Lower leg skin (tissue), 4 donors: Measurements from ENCODE around the gene CTSS. TPM values are rescaled to one million over a fixed set of nuclear protein-coding genes. Genes with fewer than 3 reads are reported as not detected.
"Not testable (repeated sequence)": the region's sequence is repeated elsewhere in the genome, so short reads cannot be mapped to it uniquely, and the experiment has no call there.

Source experiments
- DNase-seq, 2 donors: peaks; one replicate each; pipeline ENCODE4 v3.0.0-alpha.2; 2019; ENCODE audit warnings: low spot score in 2 of 2
- H3K4me3 ChIP-seq: fragments of 200-600 bp; sonication (generic); 2 replicates; pipeline ENCODE4 v1.5.1; 2017; ENCODE audit warnings: mild to moderate bottlenecking, low read depth; ENCODE audit not compliant: poor library complexity, severe bottlenecking
- CTCF ChIP-seq, 3 donors: fragments of 450-650 bp; IDR thresholded peaks; one replicate each; pipeline ENCODE4 v1.5.1; 2016; ENCODE audit warnings: antibody characterized with exemption in 3 of 3, mild to moderate bottlenecking in 3 of 3, moderate library complexity in 2 of 3
- POLR2A ChIP-seq, 2 donors: fragments of 450-650 bp; IDR thresholded peaks; one replicate each; pipeline ENCODE4 v1.6.1; 2016 to 2017; ENCODE audit warnings: antibody characterized with exemption in 2 of 2, mild to moderate bottlenecking in 1 of 2, moderate library complexity in 1 of 2
- WGBS, 2 donors: methylation state at CpG; one replicate each; pipeline ENCODE4 v1.1.5; 2018; 5-methylcytosine and 5-hydroxymethylcytosine counted together
- intact Hi-C: fragments of 100-400 bp; cut with DNase I; formaldehyde crosslinking; loops from one replicate; pipeline ENCODE4 v1.15.0; 2023; ENCODE audit warnings: low total_unique reads
- total RNA-seq, 4 donors: library from RNA; depleted of rRNA; stranded (reverse); fragments of >200 nt; gene quantifications; one replicate each; pipeline ENCODE4 v1.1.0, GENCODE V29; 2016

CTSS gene
- total RNA-seq, 4 donors from 2014 or later = 11.4 to 33.4 (median 19.9) TPM

GRCh38 chr1:150772326-150772725 lies 6.7 kb upstream of the CTSS start:
- WGBS, 2 donors = 64 to 74% methylated on average over 4 of the region's 4 CpGs
- no peak overlapping the region for H3K4me3 ChIP-seq
- TF ChIP-seq POLR2A (IDR thresholded peaks at IDR 0.05) (no peak), CTCF (IDR thresholded peaks at IDR 0.05) (no peak)
- intact Hi-C loops = loop anchor here (5.0 kb wide), 1 partner anchor 725 kb away; no protein-coding TSS in a partner anchor
- DNase-seq = no peak

GRCh38 chr1:150767704-150768103 lies 2.1 kb upstream of the CTSS start:
- H3K4me3 ChIP-seq, DNase-seq, intact Hi-C loops: not testable (repeated sequence)
- WGBS, 2 donors = 56 to 100% methylated on average over 1 of the region's 1 CpG

- intact Hi-C loops, H3K4me3 ChIP-seq, DNase-seq: not testable (repeated sequence)
- 83 to 86% methylated on average over 1 of the region's 1 CpG for WGBS, 2 donors
Observed at GRCh38 chr1:150765977-150766301, 361 bp upstream of the CTSS start.

GRCh38 chr1:150764617-150765101 lies 919 bp downstream of the CTSS start:
- no peak overlapping the region for H3K4me3 ChIP-seq
- TF ChIP-seq POLR2A (IDR thresholded peaks at IDR 0.05) (no peak), CTCF (IDR thresholded peaks at IDR 0.05) (no peak)
- 42 to 44% methylated on average over 2 of the region's 2 CpGs for WGBS, 2 donors
- intact Hi-C loops = no loop called here
- no peak for DNase-seq

- intact Hi-C loops = no loop called here
- H3K4me3 ChIP-seq = no peak overlapping the region
- TF ChIP-seq POLR2A (IDR thresholded peaks at IDR 0.05) (no peak), CTCF (IDR thresholded peaks at IDR 0.05) (no peak)
- DNase-seq = no peak
- WGBS, 2 donors = 85 to 91% methylated on average over 3 of the region's 3 CpGs
Observed at GRCh38 chr1:150763018-150763417, 2.6 kb downstream of the CTSS start.

GRCh38 chr1:150762552-150762951 lies 3.0 kb downstream of the CTSS start:
- 80 to 88% methylated on average over 2 of the region's 2 CpGs for WGBS, 2 donors
- no peak for TF ChIP-seq POLR2A (IDR thresholded peaks at IDR 0.05)
- no peak for TF ChIP-seq CTCF (IDR thresholded peaks at IDR 0.05)
- no peak for DNase-seq
- intact Hi-C loops = no loop called here
- H3K4me3 ChIP-seq = no peak overlapping the region

GRCh38 chr1:150761801-150762200 lies 3.8 kb downstream of the CTSS start:
- intact Hi-C loops = no loop called here
- DNase-seq = no peak
- 82 to 97% methylated on average over 1 of the region's 1 CpG for WGBS, 2 donors
- H3K4me3 ChIP-seq = no peak overlapping the region
- TF ChIP-seq CTCF (IDR thresholded peaks at IDR 0.05) = no peak
- no peak for TF ChIP-seq POLR2A (IDR thresholded peaks at IDR 0.05)
